HFF-Myc (cell line): ENCODE data around the gene TEX22.
A peak's percentile ranks its signal among the peaks of the same experiment; 100 is the strongest.

Experiments used
- DNase-seq: peaks from one replicate; pipeline ENCODE4 v3.0.0-alpha.2; 2011; ENCODE audit warnings: low read depth; ENCODE audit errors: extremely low read depth
- H3K4me3 ChIP-seq: replicated peaks from 2 replicates; pipeline ENCODE4 v1.5.1; 2011; ENCODE audit warnings: low read depth, mild to moderate bottlenecking, control low read depth, low read length
- TF ChIP-seq, protein P1 (sequence below): IDR thresholded peaks from 2 replicates; pipeline ENCODE4 v1.5.1; 2012; ENCODE audit warnings: mild to moderate bottlenecking, low read depth, low read length, control low read depth; ENCODE audit errors: missing control alignments

The TEX22 gene

DNA sequence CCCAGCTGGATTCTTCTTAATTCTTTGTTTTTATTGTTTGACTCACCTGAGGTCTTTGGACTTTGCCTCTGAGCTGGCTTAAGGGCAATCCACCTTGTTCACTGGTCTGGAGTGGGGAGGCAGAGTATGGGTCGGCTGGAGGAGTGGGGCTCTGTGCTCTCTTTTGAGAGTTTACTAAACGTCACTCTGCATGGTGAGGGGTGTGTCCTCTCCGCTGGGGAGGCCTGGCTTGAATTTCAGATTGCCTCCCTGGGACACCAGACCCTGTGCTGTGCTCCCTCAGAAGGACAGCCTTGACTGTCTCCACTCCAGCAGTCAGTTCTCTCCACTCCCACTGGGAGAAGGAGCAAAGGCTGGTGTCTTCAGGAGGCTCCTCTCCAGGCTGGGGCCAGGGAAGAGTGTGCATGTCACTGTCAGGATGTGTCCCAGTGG lies 19.4 kb downstream of the TEX22 start:
- TF ChIP-seq, protein P1, sequence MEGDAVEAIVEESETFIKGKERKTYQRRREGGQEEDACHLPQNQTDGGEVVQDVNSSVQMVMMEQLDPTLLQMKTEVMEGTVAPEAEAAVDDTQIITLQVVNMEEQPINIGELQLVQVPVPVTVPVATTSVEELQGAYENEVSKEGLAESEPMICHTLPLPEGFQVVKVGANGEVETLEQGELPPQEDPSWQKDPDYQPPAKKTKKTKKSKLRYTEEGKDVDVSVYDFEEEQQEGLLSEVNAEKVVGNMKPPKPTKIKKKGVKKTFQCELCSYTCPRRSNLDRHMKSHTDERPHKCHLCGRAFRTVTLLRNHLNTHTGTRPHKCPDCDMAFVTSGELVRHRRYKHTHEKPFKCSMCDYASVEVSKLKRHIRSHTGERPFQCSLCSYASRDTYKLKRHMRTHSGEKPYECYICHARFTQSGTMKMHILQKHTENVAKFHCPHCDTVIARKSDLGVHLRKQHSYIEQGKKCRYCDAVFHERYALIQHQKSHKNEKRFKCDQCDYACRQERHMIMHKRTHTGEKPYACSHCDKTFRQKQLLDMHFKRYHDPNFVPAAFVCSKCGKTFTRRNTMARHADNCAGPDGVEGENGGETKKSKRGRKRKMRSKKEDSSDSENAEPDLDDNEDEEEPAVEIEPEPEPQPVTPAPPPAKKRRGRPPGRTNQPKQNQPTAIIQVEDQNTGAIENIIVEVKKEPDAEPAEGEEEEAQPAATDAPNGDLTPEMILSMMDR: no peak
- DNase-seq: no peak
- no peak overlapping the region for H3K4me3 ChIP-seq

GRCh38 chr14:105418269-105419194 lies 20.2 kb downstream of the TEX22 start:
- H3K4me3 ChIP-seq: peak overlapping the region; percentile 67
- TF ChIP-seq, protein P1: no peak
- no peak for DNase-seq

GRCh38 chr14:105419195-105420091 lies 21.1 kb downstream of the TEX22 start, which contains the start of gene MTA1:
MTA1 (plus strand) TSS chr14:105419827; CDS start chr14:105420036, 209 bp downstream.
- TF ChIP-seq, protein P1: no peak
- H3K4me3 ChIP-seq: peak within 1 kb of the TSS; percentile 97
- DNase-seq: no peak

DNA sequence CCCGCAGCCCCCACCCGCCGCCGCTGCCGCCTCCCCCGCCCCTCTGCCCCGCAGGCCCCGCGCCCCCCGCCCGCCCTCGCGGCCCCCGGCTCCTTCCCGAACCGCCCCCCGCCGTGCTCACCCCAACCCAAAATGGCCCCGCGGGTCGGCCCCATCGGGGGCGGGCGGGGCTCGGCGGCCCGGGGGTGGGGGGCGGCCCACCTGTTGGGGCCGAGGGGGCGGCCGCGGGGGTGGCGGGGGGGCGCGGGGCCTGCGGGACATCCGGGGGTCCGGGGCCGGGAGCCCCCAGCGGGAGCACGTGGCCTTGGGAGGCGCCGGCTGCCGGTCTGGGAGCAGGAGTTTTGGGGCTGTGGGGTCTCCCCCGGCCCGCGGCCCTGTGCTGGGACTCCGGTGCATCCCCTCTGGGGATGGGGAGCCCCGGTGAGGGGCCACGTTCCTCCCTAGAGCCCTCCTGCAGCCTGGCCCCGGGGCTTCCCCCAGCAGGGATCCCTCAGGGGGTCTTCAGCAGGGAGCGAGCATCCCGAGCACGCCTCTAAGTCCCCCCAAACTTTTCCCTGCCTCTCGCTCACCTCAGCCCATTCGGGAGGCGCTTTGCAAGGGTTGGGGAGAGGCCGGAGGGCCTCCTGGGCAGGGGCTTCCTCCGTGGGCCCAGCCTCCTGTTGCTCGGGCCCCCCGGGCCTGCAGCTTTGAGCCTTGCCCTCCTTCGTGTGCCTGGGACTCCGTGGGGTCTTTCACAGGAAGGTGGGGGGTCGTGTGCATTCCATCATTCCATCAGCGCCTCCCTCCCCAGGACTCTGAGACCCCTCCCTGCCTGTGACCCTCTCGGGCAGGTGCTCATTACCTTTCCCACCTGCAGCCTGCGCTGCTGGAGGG lies 22.0 kb downstream of the TEX22 start:
- peak overlapping the region; percentile 97 for H3K4me3 ChIP-seq
- DNase-seq: no peak
- TF ChIP-seq, protein P1: no peak

DNA sequence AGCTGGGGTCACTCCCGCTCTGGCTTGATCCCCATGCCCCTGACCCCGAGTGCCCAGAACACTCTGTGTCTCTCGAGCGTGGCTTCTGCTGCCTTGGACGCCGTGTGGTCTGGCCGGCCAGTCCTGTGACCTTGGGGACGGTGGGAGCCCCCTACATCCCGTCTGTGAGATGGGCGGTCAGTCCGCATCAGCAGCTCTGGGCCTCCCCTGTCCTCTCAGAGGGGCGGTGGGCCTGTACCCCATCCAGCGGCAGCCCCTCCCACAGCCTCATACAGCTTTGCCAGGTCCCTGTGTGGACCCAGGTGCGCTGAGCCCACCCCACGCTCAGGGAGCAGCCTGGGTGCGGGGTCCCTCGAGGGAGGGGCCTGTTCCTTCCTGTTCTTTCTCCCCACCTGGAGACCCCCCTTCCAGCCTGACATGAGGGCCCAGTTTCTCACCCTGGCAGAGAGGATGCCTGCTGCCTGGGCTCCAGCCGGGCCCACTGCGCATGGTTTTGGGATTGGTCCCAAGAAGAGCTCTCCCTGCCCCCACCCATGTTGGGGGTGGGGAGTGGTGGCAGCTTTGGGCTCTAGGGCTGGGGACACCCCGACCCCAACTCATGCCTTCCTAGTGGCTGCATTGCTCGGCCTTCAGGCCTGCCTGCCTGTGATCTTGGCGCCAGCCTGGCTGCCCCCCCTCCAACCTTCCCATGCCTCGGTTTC lies 22.8 kb downstream of the TEX22 start:
- peak overlapping the region; percentile 97 for H3K4me3 ChIP-seq
- DNase-seq: no peak
- TF ChIP-seq, protein P1: no peak
